ENCODE results near the gene POU2F1. TPM values are rescaled to one million over a fixed set of nuclear protein-coding genes. Genes with fewer than 3 reads are reported as not detected.
A peak's percentile ranks its signal among the peaks of the same experiment; 100 is the strongest.

The POU2F1 gene
- total RNA-seq, 2 donors from 2014 or later = 48.6 to 49.4 TPM

DNA sequence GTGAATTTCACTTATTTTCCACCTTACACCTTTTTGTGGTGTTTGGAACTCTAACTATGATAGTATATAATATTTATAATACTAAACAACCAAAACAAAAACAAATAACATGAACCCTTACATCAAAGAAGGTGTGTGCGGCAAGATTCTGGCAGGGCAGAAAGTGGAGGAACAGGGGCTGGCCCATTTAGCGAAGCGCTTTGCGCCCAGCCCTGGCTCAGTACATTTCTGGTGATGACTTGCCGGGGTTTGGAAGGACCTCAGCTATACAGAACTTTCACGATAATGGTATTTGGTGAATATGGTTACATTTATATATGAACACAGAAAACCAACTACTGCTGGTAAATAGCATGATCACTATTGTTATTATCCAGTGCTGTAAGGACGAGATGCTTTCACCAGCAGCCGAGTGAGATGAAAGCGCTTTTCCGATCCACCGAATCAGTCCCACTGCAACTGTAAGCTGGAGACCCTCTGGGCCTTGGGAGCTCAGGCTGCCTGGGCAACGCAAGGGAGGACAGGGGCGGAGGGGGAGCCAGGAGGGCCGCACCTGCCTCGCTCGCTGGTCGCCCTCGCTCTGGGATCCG lies 233.7 kb downstream of the POU2F1 start:
- no peak for DNase-seq
- no peak for TF ChIP-seq CTCF (conservative IDR thresholded peaks at IDR 0.05)
- Mint-ChIP-seq H3K4me1 (peaks cover 20% of the 10 kb centered on the region), H3K27me3 (ENCODE audit: insufficient read depth) (peaks cover 41% of the 10 kb centered on the region), H3K27ac (no peak overlapping the region), H3K4me3 (peak overlapping the region; percentile 56), H3K36me3 (ENCODE audit: low read depth) (no peaks in the 10 kb centered on the region), H3K9me3 (no peaks in the 10 kb centered on the region)
- Histone ChIP-seq H3K4me1 (ENCODE audit: control insufficient read depth, insufficient read depth, low read length) (peaks cover 3% of the 10 kb centered on the region), H3K4me3 (ENCODE audit: low read length) (peak overlapping the region; percentile 82), H3K27me3 (ENCODE audit: control insufficient read depth, insufficient read depth, low read length, poor library complexity, severe bottlenecking) (peaks cover 36% of the 10 kb centered on the region), H3K9me3 (ENCODE audit: control insufficient read depth, low read length) (no peaks in the 10 kb centered on the region), H3K36me3 (ENCODE audit: control insufficient read depth, insufficient read depth, low read length) (no peaks in the 10 kb centered on the region), H3K27ac (ENCODE audit: low read depth, low read length) (no peak overlapping the region), H3K9ac (ENCODE audit: extremely low read depth, low read length, poor library complexity, severe bottlenecking) (no peak overlapping the region)
- WGBS, 2 experiments (ENCODE audit: insufficient coverage in 1 of 2, insufficient read length in 1 of 2) = 32 to 33% methylated on average over 3 to 19 of the region's 19 CpGs

GRCh38 chr1:167454894-167455785 lies 234.5 kb downstream of the POU2F1 start:
- Mint-ChIP-seq H3K27me3 (ENCODE audit: insufficient read depth) (peaks cover 41% of the 10 kb centered on the region), H3K4me1 (peaks cover 20% of the 10 kb centered on the region), H3K4me3 (peak overlapping the region; percentile 56), H3K36me3 (ENCODE audit: low read depth) (no peaks in the 10 kb centered on the region), H3K27ac (no peak overlapping the region), H3K9me3 (no peaks in the 10 kb centered on the region)
- H3K9ac ChIP-seq (ENCODE audit: extremely low read depth, low read length, poor library complexity, severe bottlenecking) = peak overlapping the region; percentile 30
- no peak overlapping the region for H3K27ac ChIP-seq (ENCODE audit: low read depth, low read length)
- H3K27me3 ChIP-seq (ENCODE audit: control insufficient read depth, insufficient read depth, low read length, poor library complexity, severe bottlenecking) = peaks cover 36% of the 10 kb centered on the region
- peak; percentile 85 for DNase-seq
- no peak for TF ChIP-seq CTCF (conservative IDR thresholded peaks at IDR 0.05)
- WGBS, 2 experiments (ENCODE audit: insufficient coverage in 1 of 2, insufficient read length in 1 of 2) = 1% methylated on average over 27 to 85 of the region's 85 CpGs
- no peaks in the 10 kb centered on the region for H3K36me3 ChIP-seq (ENCODE audit: control insufficient read depth, insufficient read depth, low read length)
- peaks cover 3% of the 10 kb centered on the region for H3K4me1 ChIP-seq (ENCODE audit: control insufficient read depth, insufficient read depth, low read length)
- no peaks in the 10 kb centered on the region for H3K9me3 ChIP-seq (ENCODE audit: control insufficient read depth, low read length)
- peak overlapping the region; percentile 82 for H3K4me3 ChIP-seq (ENCODE audit: low read length)

GRCh38 chr1:167455786-167456446 lies 235.2 kb downstream of the POU2F1 start:
- Histone ChIP-seq H3K27me3 (ENCODE audit: control insufficient read depth, insufficient read depth, low read length, poor library complexity, severe bottlenecking) (peaks cover 36% of the 10 kb centered on the region), H3K4me1 (ENCODE audit: control insufficient read depth, insufficient read depth, low read length) (peaks cover 3% of the 10 kb centered on the region), H3K36me3 (ENCODE audit: control insufficient read depth, insufficient read depth, low read length) (no peaks in the 10 kb centered on the region), H3K27ac (ENCODE audit: low read depth, low read length) (no peak overlapping the region), H3K9me3 (ENCODE audit: control insufficient read depth, low read length) (no peaks in the 10 kb centered on the region), H3K9ac (ENCODE audit: extremely low read depth, low read length, poor library complexity, severe bottlenecking) (no peak overlapping the region), H3K4me3 (ENCODE audit: low read length) (peak overlapping the region; percentile 82)
- 21 to 33% methylated on average over 10 to 23 of the region's 23 CpGs for WGBS, 2 experiments (ENCODE audit: insufficient coverage in 1 of 2, insufficient read length in 1 of 2)
- H3K4me3 Mint-ChIP-seq = peak overlapping the region; percentile 56
- peak; percentile 84 for DNase-seq
- no peaks in the 10 kb centered on the region for H3K36me3 Mint-ChIP-seq (ENCODE audit: low read depth)
- H3K27me3 Mint-ChIP-seq (ENCODE audit: insufficient read depth) = peaks cover 41% of the 10 kb centered on the region
- H3K27ac Mint-ChIP-seq = no peak overlapping the region
- peaks cover 20% of the 10 kb centered on the region for H3K4me1 Mint-ChIP-seq
- H3K9me3 Mint-ChIP-seq = no peaks in the 10 kb centered on the region
- TF ChIP-seq CTCF (conservative IDR thresholded peaks at IDR 0.05) = no peak

All from endodermal cell (in vitro differentiated cells).